Caco-2 (cell line): Measurements from ENCODE around the gene SOX1. TPM values are rescaled to one million over a fixed set of nuclear protein-coding genes. Genes with fewer than 3 reads are reported as not detected.

Source experiments
- BruUV-seq: library from RNA; stranded (reverse); fragments of 400-500 nt; replicated peaks from 2 replicates; lab custom pipeline; 2021; lab: Mats Ljungman, UMichigan
- CTCF ChIA-PET: fragments of 300-600 bp; sonication (Branson Sonifier 250); formaldehyde crosslinking; loops from one replicate; lab custom pipeline; 2022; ENCODE audit warnings: antibody characterized with exemption; lab: Charles Lee
- POLR2A ChIA-PET: fragments of 300-600 bp; sonication (Branson Sonifier 250); formaldehyde crosslinking; loops from one replicate; lab custom pipeline; 2022; ENCODE audit warnings: antibody characterized with exemption; lab: Charles Lee
- DNase-seq, 2 experiments: peaks; one replicate each; pipeline versions ENCODE4 v3.0.0 to v3.0.0-alpha.2; 2020 to 2022
- H3K27me3 ChIP-seq: replicated peaks from 2 replicates; pipeline ENCODE4 v1.6.0; 2011; ENCODE audit warnings: low read length; ENCODE audit not compliant: control insufficient read depth, insufficient read depth
- H3K36me3 ChIP-seq: 2 replicates; pipeline ENCODE4 v1.5.1; 2011; ENCODE audit warnings: low read length; ENCODE audit not compliant: control insufficient read depth, insufficient read depth
- H3K4me1 ChIP-seq: fragments of 250-450 bp; sonication (Bioruptor Pico); 2 replicates; pipeline ENCODE4 v1.5.1; 2020; ENCODE audit warnings: mild to moderate bottlenecking
- H3K4me3 ChIP-seq: 2 replicates; pipeline ENCODE4 v1.5.1; 2011; ENCODE audit warnings: low read depth, mild to moderate bottlenecking, control low read depth, low read length
- H3K9me3 ChIP-seq: fragments of 250-450 bp; sonication (Bioruptor Pico); 2 replicates; pipeline ENCODE4 v1.5.1; 2020; ENCODE audit warnings: mild to moderate bottlenecking, moderate library complexity
- H3K27ac Mint-ChIP-seq: one replicate; pipeline ENCODE4 v1.8.0; 2022; ENCODE audit warnings: mixed read lengths; ENCODE audit not compliant: unreplicated experiment
- H3K27me3 Mint-ChIP-seq: one replicate; pipeline ENCODE4 v1.8.0; 2022; ENCODE audit warnings: mixed read lengths; ENCODE audit not compliant: insufficient read depth, unreplicated experiment
- H3K36me3 Mint-ChIP-seq: one replicate; pipeline ENCODE4 v1.8.0; 2022; ENCODE audit warnings: mild to moderate bottlenecking, mixed read lengths; ENCODE audit not compliant: insufficient read depth, unreplicated experiment
- H3K4me1 Mint-ChIP-seq: one replicate; pipeline ENCODE4 v1.8.0; 2022; ENCODE audit warnings: low read depth, mixed read lengths; ENCODE audit not compliant: unreplicated experiment
- H3K4me3 Mint-ChIP-seq: one replicate; pipeline ENCODE4 v1.8.0; 2022; ENCODE audit warnings: mild to moderate bottlenecking, moderate library complexity, mixed read lengths; ENCODE audit not compliant: unreplicated experiment
- H3K9me3 Mint-ChIP-seq: one replicate; pipeline ENCODE4 v1.8.0; 2022; ENCODE audit warnings: mixed read lengths; ENCODE audit not compliant: unreplicated experiment
- intact Hi-C: fragments of 100-400 bp; cut with micrococcal nuclease; formaldehyde crosslinking; loops from one replicate; pipeline ENCODE4 v1.10.0; 2022; ENCODE audit not compliant: unreplicated experiment
- total RNA-seq: library from RNA; stranded (reverse); gene quantifications from 2 replicates; pipeline ENCODE4 v1.2.3, GENCODE V29; 2022
- TF ChIP-seq, protein P1 (sequence below), 2 experiments: fragments of 200-600 bp in 1 of 2; IDR thresholded peaks; 1 replicate in 1 of 2; 2 replicates in 1 of 2; pipeline versions ENCODE4 v1.5.1 to v1.8.0; 2011 to 2022; ENCODE audit warnings: antibody characterized with exemption in 1 of 2, control low read depth in 1 of 2, inconsistent platforms in 1 of 2, low read depth in 1 of 2, low read length in 1 of 2, mild to moderate bottlenecking in 1 of 2, moderate library complexity in 1 of 2; ENCODE audit not compliant: insufficient read depth in 1 of 2, severe bottlenecking in 1 of 2, unreplicated experiment in 1 of 2

The SOX1 gene
- total RNA-seq, 1 experiment from 2014 or later = 1.7 TPM

DNA sequence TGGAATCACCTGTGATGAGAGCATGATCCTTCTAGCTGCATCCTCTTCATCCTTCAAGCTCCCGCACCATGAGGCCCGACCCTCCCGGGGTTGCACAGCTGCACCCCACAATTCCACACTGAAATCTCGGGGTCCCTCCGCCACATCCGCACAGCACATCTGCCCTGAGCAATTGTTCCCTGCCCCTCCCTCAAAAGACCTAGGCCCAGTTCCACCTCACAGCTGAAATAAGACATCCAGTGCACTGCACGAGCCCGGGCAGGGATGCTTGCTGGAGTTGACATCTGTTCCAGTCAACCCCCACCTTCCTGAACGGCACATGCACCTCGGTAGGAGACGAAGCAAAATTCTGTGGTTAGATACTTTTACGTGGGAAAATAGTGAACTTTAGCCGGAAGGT, 14.7 kb upstream of the SOX1 start:
- peaks cover 26% of the 10 kb centered on the region for H3K27me3 Mint-ChIP-seq
- H3K4me1 Mint-ChIP-seq = no peaks in the 10 kb centered on the region
- no peak overlapping the region for H3K4me3 ChIP-seq
- intact Hi-C loops = no loop called here
- TF ChIP-seq, protein P1, sequence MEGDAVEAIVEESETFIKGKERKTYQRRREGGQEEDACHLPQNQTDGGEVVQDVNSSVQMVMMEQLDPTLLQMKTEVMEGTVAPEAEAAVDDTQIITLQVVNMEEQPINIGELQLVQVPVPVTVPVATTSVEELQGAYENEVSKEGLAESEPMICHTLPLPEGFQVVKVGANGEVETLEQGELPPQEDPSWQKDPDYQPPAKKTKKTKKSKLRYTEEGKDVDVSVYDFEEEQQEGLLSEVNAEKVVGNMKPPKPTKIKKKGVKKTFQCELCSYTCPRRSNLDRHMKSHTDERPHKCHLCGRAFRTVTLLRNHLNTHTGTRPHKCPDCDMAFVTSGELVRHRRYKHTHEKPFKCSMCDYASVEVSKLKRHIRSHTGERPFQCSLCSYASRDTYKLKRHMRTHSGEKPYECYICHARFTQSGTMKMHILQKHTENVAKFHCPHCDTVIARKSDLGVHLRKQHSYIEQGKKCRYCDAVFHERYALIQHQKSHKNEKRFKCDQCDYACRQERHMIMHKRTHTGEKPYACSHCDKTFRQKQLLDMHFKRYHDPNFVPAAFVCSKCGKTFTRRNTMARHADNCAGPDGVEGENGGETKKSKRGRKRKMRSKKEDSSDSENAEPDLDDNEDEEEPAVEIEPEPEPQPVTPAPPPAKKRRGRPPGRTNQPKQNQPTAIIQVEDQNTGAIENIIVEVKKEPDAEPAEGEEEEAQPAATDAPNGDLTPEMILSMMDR (IDR thresholded peaks at IDR 0.05; ENCODE audit: insufficient read depth in 1 of 2, low read depth in 1 of 2, low read length in 1 of 2, severe bottlenecking in 1 of 2, unreplicated experiment in 1 of 2) = no peak
- peaks cover 10% of the 10 kb centered on the region for H3K9me3 Mint-ChIP-seq
- H3K4me3 Mint-ChIP-seq = no peak overlapping the region
- H3K4me1 ChIP-seq = no peaks in the 10 kb centered on the region
- no peak for DNase-seq
- CTCF ChIA-PET = no interaction called here
- no peaks in the 10 kb centered on the region for H3K36me3 Mint-ChIP-seq
- POLR2A ChIA-PET = no interaction called here
- H3K27ac Mint-ChIP-seq = no peak overlapping the region
- no TSS peak for BruUV-seq
- H3K9me3 ChIP-seq = no peaks in the 10 kb centered on the region
- H3K36me3 ChIP-seq = no peaks in the 10 kb centered on the region
- H3K27me3 ChIP-seq = no peaks in the 10 kb centered on the region

DNA sequence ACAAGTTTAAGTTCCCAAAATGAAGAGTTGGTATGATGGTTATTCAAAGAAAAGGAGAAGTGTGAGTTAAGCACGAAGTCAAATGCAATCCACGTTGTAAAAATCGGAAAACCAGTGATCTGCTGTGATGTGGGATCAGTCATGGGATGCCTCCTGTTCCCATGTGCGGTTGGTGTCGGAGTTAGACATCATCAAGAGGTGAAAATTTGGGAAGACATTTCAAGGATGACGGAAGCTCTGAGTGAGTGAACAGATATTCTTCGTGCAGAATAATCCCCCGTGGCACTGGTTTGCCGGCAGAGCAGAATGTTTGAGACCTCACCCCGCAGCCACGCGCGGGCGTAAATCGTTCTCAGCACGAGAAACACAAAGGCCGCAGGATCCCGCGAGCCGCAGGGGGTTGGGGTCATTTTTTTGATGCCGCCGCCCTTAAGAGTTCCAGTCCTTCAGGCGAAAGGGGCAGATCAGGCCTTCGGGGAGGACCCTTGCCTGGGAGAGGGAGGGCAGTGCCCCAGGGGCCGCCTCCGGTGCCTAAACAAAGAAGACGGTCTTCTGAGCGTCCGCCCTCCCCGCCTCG, 13.7 kb upstream of the SOX1 start:
- H3K9me3 Mint-ChIP-seq = no peaks in the 10 kb centered on the region
- no TSS peak for BruUV-seq
- H3K27ac Mint-ChIP-seq = no peak overlapping the region
- ChIA-PET POLR2A (no interaction called here), CTCF (no interaction called here)
- no peaks in the 10 kb centered on the region for H3K4me1 Mint-ChIP-seq
- Histone ChIP-seq H3K9me3 (no peaks in the 10 kb centered on the region), H3K27me3 (no peaks in the 10 kb centered on the region), H3K4me3 (no peak overlapping the region), H3K36me3 (no peaks in the 10 kb centered on the region), H3K4me1 (no peaks in the 10 kb centered on the region)
- no peak for DNase-seq
- intact Hi-C loops = no loop called here
- TF ChIP-seq, protein P1 (IDR thresholded peaks at IDR 0.05; ENCODE audit: insufficient read depth in 1 of 2, low read depth in 1 of 2, low read length in 1 of 2, severe bottlenecking in 1 of 2, unreplicated experiment in 1 of 2) = no peak
- H3K36me3 Mint-ChIP-seq = no peaks in the 10 kb centered on the region
- H3K27me3 Mint-ChIP-seq = peaks cover 26% of the 10 kb centered on the region
- H3K4me3 Mint-ChIP-seq = no peak overlapping the region

DNA sequence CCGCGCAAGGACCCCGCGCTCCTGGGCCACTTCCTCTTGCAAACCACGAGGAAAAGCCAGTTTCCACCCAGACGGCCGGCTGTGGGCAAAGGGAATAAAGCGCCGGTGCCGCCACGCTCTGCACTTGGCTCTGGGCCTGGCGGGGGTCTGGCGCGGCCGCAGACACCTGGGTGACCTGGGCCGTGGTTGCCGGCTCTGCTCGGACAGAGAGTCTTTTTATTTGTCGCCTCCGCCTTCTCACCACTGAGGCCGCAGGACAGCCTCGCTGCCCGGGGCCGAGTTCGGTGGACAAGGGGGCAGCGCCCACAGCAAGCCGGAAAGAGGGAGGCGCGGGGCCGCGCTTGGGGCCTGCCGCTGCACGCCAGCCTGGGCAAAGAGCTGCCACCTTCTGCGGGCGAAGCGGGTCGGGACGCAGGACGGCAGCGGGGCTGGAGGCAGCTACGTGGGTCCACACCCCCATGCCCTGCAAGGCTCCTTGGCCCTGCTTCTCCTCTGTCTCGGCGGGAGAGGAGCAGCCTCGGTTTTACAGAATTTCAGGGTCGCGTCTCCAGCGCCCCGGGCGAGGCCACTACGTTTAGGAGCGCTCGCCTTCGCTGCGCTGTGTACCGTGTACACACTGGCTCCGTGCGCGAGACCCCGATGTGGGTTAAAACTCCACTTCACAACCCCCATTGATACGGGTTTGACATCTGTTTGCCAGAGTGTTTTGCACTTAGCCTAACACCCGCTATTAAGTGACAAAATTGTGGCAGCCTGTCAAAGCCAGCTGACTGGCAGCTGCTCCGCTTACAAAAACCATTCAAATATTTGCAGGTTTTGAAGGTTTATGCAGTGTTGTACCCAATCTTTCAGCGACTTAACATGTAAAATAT, 13.0 kb upstream of the SOX1 start:
- Mint-ChIP-seq H3K27me3 (peaks cover 31% of the 10 kb centered on the region), H3K4me3 (no peak overlapping the region), H3K4me1 (no peaks in the 10 kb centered on the region), H3K27ac (no peak overlapping the region), H3K9me3 (no peaks in the 10 kb centered on the region), H3K36me3 (no peaks in the 10 kb centered on the region)
- intact Hi-C loops = no loop called here
- Histone ChIP-seq H3K4me1 (no peaks in the 10 kb centered on the region), H3K4me3 (no peak overlapping the region), H3K36me3 (no peaks in the 10 kb centered on the region), H3K27me3 (no peaks in the 10 kb centered on the region), H3K9me3 (no peaks in the 10 kb centered on the region)
- BruUV-seq = no TSS peak
- TF ChIP-seq, protein P1 (IDR thresholded peaks at IDR 0.05; ENCODE audit: insufficient read depth in 1 of 2, low read depth in 1 of 2, low read length in 1 of 2, severe bottlenecking in 1 of 2, unreplicated experiment in 1 of 2) = no peak
- ChIA-PET POLR2A (no interaction called here), CTCF (no interaction called here)
- no peak for DNase-seq
